Hippocampal formation (tissue), 2 donors: Measurements from ENCODE around the gene COL27A1.
"Not testable (repeated sequence)": the region's sequence is repeated elsewhere in the genome, so short reads cannot be mapped to it uniquely, and the experiment has no call there.

Experiments
- DNase-seq, 2 donors: peaks; one replicate each; lab custom pipeline; 2025; lab: John Stamatoyannopoulos, UW

COL27A1 gene

DNA sequence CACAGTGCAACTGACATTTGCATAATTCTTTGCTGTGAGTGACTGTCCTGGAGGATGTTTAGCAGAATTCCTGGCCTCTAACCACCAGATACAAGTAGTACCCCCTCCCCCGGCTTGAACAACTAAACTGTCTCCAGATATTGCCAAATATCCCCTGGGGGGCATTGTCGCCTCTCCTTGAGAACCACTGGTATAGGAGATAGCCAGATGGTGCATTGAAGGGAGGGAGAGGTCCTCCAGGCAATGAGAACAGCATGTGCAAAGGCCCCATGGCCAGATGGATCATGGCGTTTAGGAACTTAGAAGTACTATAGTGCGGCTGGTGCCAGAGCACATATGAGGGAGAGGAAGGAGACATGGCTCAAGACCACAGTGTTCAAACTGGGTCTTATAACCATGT lies 148.6 kb downstream of the COL27A1 start:
- no peak for DNase-seq

DNA sequence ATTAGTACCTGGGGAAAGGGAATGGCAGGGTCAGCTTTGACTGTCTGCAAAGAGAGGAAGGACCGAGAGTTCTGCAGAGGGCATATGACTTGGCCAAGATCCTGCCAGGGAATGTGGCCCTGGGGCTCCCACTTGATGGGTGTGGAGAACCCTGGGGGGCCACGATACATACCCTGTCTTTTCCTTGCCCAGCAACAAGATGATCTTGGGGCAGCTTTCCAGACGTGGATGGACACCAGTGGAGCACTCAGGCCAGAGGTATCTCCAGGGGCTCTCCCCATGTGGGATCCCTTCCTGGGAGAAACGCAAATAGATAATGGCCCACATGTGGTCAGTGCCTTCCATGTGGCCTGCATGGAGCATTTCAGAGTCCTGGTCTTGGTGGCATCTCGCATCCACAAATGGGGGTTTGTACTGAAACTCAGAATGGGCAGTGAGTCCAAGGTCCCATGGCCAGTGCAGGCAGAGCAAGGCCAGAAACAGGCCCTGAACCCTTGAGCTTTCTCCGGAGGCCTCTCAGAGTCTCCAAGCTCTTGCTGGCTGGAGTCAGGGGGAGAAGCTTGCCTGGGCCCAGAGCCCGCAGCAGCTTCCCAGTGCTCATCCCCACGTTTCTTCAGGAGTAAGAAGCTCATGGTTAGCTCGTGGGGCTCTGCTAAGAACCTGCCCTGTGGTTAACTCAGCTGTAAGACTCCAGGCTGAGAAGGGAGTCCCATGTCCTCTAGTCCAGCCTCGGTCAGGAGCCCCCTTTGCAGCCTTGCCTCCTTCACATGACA lies 149.3 kb downstream of the COL27A1 start:
- no peak for DNase-seq

GRCh38 chr9:114307899-114308267 lies 152.5 kb downstream of the COL27A1 start:
- DNase-seq, result no peak

DNA sequence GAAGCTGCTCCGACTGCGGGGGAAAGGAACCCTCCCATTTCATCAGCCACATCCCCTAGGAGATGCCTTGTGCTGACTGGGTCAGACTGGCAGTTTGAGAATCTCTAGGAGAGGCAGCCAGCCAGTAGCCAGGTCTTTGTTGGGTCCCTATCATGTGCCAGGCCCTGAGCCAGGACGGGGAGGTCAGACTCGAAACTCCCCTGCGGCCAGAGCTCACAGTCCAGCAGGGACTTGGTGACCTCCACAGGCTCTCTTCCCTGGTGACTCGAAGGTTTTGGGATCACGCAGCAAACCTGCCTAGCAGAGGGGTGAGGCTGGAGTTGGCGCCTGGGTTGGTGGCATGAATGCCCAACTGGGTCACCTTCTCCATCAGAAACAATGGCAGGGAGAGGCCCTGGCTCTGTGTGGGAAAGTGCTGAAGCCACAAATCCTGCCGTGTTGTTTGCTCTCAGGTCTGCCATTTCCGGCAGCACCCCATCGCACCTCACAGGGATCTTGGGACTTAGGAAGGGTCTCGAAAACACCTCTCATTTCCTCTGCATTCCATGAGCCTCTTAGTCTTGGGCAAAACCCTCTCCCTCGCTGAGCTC lies 153.1 kb downstream of the COL27A1 start:
- no peak for DNase-seq

DNA sequence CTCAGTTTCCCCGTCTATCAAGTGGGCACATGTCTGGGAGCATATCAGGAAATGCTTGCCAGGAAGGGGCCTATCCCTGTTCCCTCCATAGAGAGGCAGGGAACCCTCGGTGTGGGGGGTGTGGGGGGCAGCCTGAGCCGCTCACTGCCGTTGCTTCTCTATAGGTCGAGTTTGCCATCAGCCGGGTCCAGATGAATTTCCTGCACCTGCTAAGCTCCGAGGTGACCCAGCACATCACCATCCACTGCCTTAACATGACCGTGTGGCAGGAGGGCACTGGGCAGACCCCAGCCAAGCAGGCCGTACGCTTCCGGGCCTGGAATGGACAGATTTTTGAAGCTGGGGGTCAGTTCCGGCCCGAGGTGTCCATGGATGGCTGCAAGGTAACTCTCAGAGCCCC lies 153.8 kb downstream of the COL27A1 start:
- DNase-seq, result no peak

DNA sequence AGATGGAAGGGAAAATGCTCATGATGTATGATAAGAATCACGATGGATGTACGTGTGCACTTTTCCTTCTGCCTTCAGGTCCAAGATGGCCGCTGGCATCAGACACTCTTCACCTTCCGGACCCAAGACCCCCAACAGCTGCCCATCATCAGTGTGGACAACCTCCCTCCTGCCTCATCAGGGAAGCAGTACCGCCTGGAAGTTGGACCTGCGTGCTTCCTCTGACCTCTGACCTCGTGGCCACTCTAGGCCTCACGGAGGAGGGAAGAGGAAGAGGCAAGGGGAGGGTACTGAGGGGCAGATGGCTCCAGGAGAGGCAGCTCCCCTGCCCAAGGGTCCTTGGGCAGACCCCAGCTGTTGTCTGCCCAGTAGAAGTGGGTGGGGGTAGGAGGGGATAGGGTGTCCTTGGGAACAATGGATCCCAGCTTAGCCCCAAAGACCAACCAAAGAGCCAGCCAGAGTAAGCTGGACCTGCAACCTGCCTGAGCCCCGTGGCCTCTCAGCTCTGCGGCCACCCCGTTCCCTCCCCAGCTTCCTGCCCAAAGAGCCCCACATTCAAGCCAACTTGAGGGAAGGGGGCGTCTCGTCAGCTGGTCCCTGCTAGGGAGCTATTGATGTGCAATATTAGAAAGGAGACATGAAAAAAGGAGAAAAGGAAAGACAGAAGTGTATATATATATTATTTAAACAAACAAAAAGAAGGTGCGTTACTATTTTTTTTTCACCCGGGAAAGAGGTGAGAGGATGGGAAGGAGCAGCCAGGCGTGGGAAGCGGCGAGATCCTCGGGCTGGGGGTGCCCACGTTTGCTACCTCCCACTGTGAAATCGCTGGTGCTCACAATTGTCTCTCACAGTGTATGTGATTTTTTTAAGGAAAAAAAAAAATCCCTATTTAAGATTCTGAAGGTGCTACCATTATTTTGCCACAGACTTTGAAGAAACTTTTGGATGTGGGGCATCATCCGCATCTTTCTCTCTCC lies 155.4 kb downstream of the COL27A1 start:
- DNase-seq, result no peak

DNA sequence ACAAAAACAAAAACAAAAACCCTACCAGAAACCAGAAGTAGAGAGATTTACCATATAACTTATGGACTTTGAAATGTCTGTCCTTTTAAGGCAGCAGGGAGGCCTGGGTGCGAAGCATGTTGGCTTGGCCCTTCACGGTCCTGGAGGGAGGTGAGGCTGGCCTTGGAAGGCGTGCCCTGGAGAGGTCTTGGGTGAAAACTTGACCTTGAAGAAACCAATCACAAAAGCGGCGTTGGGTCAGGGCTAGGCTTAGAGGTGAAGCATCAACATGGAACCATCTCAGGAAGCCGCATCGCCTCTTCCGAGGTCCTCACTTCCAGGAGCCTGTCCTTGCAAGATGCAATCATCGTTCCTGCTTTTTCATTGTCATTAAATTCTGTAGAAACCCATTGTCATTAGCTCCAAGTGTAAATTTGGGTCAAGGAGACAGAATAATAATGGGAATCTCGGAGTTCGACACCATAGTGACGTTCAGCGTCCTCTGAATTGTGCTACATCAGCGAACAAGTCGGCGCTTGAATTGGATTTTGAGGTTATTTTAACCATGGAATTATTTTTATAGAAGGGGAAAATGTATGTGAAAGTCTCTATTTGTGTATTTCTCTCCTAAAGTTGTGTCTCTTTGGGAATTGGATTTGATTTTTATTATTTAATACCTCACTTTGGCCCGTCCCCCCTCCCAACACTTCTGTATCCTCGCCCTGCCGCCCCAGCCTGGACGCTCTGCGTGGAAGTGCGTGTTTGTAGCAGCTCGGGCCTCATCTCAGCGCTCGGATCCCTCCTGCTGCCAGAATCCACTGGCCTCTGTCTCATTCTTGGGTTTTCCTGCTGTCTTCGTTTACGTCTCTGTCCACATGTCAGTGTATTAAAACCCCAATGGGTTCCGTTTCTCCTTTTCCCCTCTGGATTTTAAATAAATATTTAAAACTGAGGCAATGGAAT lies 156.5 kb downstream of the COL27A1 start:
- no peak for DNase-seq

GRCh38 chr9:114312513-114312875 lies 157.2 kb downstream of the COL27A1 start:
- DNase-seq, result no peak

GRCh38 chr9:114313186-114313585 lies 157.8 kb downstream of the COL27A1 start:
- DNase-seq, result no peak

DNA sequence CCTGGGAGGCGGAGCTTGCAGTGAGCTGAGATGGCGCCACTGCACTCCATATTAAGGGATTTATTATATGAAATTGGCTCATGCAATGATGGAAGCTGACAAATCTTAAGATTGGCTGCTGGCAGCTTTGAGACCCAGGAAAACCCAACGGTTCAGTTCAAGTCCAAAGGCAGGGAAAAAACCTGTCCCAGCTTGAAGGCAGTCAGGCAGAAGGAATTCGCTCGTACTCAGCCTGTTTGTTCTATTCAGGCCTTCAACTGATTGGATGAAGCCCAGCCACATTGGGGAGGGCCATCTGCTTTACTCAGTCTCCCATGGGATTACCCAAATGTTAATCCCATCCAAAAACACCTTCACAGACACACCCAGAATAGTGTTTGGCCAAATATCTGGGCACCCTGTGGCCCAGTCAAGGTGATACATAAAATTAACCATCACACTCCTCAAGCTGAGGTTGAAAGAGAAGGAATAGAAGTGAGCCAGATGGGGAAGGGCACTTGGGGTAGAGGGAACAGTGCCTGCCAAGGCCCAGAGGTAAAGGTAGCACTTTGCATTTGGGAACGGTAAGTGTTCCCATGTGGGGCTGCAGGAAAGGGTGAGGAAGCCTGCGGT lies 159.0 kb downstream of the COL27A1 start:
- no peak for DNase-seq

DNA sequence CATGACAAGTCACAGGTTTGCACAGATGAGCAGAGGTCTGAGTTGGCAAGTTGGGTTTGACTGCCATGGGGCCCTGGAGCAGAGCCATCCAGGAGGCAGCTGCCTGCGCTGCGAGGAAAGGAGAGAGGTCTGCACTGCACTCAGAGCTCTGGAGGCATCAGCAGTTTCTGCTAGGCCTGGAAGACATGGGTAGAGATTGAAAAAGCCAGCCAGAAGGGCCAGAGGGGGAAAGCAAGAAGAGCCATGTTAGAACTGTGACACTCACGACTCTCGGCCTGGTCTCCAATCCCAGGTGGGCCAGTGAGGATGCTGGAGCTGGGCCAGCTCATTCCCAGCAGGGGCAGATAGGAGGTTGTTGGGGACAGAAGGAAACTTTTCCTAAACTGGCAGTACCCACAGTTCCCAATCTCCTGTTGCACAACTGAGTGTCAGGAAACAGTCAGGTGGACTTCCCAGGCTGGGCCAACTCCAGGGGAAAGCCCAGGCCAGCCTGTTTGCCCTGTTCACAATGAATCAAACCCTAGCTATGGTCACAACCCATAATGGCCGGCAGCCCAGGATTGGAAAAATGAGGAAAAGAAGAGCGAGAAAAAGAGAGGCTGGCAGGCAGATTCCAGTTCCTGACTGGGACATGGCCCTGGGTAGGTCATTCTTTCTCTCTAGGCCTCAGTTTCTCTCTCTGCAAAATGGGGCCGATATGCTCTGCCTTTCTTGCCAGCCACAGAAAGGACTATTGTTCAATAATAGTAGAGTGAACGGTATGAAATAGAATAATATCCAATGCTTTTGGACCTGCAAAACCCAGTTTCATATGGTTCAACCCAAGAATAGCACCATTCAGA lies 159.8 kb downstream of the COL27A1 start:
- DNase-seq, result no peak

- no peak for DNase-seq
Measured at GRCh38 chr9:114315723-114316363, 160.5 kb downstream of the COL27A1 start.

GRCh38 chr9:114316605-114317230 lies 161.4 kb downstream of the COL27A1 start:
- DNase-seq, result no peak

DNA sequence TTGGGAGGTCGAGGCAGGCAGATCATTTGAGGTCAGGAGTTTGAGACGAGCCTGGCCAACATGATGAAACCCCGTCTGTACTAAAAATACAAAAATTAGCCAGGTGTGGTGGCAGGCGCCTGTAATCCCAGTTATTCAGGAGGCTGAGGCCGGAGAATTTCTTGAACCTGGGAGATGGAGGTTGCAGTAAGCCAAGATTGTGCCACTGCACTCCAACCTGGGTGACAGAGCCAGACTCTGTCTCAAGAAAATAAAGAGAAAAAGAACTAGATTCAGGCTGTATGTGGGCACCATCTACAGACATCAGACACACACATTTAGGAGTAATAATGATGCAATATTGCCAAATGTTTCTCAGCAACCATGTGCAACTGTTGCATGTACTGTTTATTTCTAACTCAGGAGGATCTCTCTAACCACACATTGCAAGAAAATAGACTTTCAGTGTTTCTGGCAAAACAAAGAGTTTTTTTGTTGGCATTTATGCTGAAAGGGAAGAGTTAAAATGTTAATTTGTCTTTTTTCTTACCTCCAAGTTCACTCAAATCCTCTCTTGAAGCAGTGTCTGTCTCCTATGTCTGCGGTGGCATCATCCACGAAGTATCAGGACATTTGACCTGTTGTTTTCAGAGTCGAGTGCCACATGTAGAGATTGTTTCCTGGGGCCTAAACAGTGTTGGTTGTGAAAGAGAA lies 162.5 kb downstream of the COL27A1 start:
- DNase-seq, result no peak

- DNase-seq, result no peak
Measured at GRCh38 chr9:114318416-114318815, 163.1 kb downstream of the COL27A1 start.

DNA sequence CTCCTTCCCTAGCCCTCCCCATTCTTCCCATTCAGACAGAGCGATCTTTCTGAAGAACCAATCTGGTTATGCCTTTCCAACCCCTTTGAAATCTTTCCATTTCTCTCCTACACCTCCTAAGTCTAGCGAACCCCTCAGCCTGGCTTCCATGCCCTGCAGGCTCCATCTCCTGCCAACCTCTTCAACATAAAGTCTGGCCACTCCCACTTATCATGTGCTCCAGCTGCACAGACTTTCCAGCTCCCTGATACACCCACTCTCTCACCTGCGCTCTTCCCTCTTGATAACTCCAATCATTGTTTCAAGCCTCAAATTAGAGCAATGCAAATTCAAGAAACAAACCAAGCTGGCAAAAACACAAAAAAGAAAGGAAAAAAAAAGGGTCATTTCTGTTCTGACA lies 163.8 kb downstream of the COL27A1 start:
- DNase-seq, result no peak

DNA sequence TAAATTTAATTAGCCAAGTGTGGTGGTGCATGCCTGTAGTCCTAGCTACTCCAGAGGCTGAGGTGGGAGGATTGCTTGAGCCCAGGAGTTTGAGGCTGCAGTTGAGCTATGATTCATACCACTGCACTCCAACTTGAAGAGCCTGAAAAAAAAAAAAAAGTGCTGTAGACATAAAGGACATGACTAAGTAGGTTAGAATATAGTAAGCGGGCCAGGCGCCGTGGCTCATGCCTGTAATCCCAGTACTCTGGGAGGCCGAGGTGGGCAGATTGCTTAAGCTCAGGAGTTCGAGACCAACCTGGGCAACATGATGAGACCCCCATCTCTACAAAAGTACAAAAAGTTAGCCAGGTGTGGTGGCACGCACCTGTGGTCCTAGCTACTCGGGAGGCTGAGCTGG lies 165.4 kb downstream of the COL27A1 start:
- not testable (repeated sequence) for DNase-seq

DNA sequence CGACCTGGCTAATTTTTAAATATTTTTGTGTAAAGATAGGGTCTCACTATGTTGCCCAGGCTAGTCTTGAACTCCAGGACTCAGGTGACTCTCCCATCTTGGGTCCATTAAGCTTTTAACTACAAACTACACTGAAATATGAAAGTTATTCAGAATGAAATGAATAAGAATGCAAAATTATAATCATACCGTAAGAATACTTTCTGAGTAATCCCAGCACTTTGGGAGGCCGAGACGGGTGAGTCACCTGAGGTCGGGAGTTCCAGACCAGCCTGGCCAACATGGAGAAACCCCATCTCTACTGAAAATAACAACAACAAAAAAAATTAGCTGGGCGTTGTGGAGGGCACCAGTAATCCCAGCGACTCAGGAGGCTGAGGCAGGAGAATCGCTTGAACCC lies 166.4 kb downstream of the COL27A1 start:
- no peak for DNase-seq
